IMR-90 (cell line): Measurements from ENCODE around the gene MTG1. TPM values are rescaled to one million over a fixed set of nuclear protein-coding genes. Genes with fewer than 3 reads are reported as not detected.

Source experiments
- ATAC-seq: fragments of 200-7000 bp; cut with Tn5 transposase; 2 replicates; pipeline ENCODE4 v1.9.1; 2020; ENCODE audit warnings: low read depth, mild to moderate bottlenecking, moderate library complexity
- BruUV-seq: library from RNA; stranded (reverse); fragments of 400-500 nt; replicated peaks from 2 replicates; lab custom pipeline; 2021; lab: Mats Ljungman, UMichigan
- CTCF ChIA-PET: fragments of 300-600 bp; formaldehyde crosslinking; extraction: SDS; loops from one replicate; lab custom pipeline; 2021; ENCODE audit warnings: antibody characterized with exemption; lab: Yijun Ruan, JAX
- POLR2A ChIA-PET: fragments of 300-600 bp; sonication (Branson Sonifier 250); formaldehyde crosslinking; loops from one replicate; lab custom pipeline; 2022; ENCODE audit warnings: antibody characterized with exemption; ENCODE audit not compliant: unreplicated experiment; lab: Charles Lee
- DNase-seq: peaks from one replicate; pipeline ENCODE4 v3.0.0; 2013
- H2AFZ ChIP-seq: replicated peaks from 2 replicates; pipeline ENCODE3; 2013; ENCODE audit warnings: low read length, mild to moderate bottlenecking; ENCODE audit not compliant: poor library complexity
- H2AK5ac ChIP-seq: 2 replicates; pipeline ENCODE4 v1.6.1; 2013; ENCODE audit warnings: low read depth, low read length, inconsistent platforms
- H2AK9ac ChIP-seq: replicated peaks from 2 replicates; pipeline ENCODE3; 2013; ENCODE audit warnings: mild to moderate bottlenecking, low read depth, low read length, moderate library complexity; ENCODE audit not compliant: poor library complexity
- H2BK120ac ChIP-seq: 2 replicates; pipeline ENCODE4 v1.6.1; 2013; ENCODE audit warnings: low read depth, low read length, inconsistent platforms
- H2BK15ac ChIP-seq: 3 replicates; pipeline ENCODE4 v1.6.1; 2013; ENCODE audit warnings: low read depth, low read length, inconsistent platforms
- H2BK20ac ChIP-seq: 2 replicates; pipeline ENCODE4 v1.6.1; 2013; ENCODE audit warnings: low read depth, mild to moderate bottlenecking, inconsistent platforms, low read length, moderate library complexity
- H2BK5ac ChIP-seq: 2 replicates; pipeline ENCODE4 v1.6.1; 2013; ENCODE audit warnings: mild to moderate bottlenecking, low read depth, low read length, inconsistent platforms; ENCODE audit not compliant: poor library complexity, severe bottlenecking
- H3K14ac ChIP-seq: replicated peaks from 2 replicates; pipeline ENCODE4 v1.6.1; 2013; ENCODE audit warnings: low read depth, low read length, inconsistent platforms
- H3K18ac ChIP-seq: 2 replicates; pipeline ENCODE4 v1.6.1; 2013; ENCODE audit warnings: low read depth, low read length, control low read depth
- H3K23ac ChIP-seq: 2 replicates; pipeline ENCODE4 v1.6.1; 2013; ENCODE audit warnings: low read depth, low read length, inconsistent platforms
- H3K27ac ChIP-seq: 2 replicates; pipeline ENCODE4 v1.5.1; 2013; ENCODE audit warnings: mild to moderate bottlenecking, control low read depth, low read length; ENCODE audit not compliant: insufficient read depth
- H3K27me3 ChIP-seq: 2 replicates; pipeline ENCODE4 v1.6.1; 2013; ENCODE audit warnings: low read length; ENCODE audit not compliant: control insufficient read depth, insufficient read depth
- H3K36me3 ChIP-seq: 2 replicates; pipeline ENCODE4 v1.6.1; 2013; ENCODE audit warnings: low read length, mixed read lengths; ENCODE audit not compliant: control insufficient read depth, insufficient read depth
- H3K4ac ChIP-seq: 2 replicates; pipeline ENCODE4 v1.6.1; 2013; ENCODE audit warnings: low read depth, low read length, inconsistent platforms
- H3K4me1 ChIP-seq: 2 replicates; pipeline ENCODE4 v1.6.1; 2013; ENCODE audit warnings: low read length, mixed read lengths; ENCODE audit not compliant: control insufficient read depth, insufficient read depth
- H3K4me2 ChIP-seq: 2 replicates; pipeline ENCODE4 v1.6.1; 2013; ENCODE audit warnings: low read depth, mild to moderate bottlenecking, control low read depth, low read length, moderate library complexity
- H3K4me3 ChIP-seq: 2 replicates; pipeline ENCODE4 v1.5.1; 2013; ENCODE audit warnings: low read depth, mild to moderate bottlenecking, control low read depth, low read length, moderate library complexity; ENCODE audit not compliant: insufficient read depth
- H3K56ac ChIP-seq: 2 replicates; pipeline ENCODE4 v1.6.1; 2013; ENCODE audit warnings: low read length, inconsistent platforms; ENCODE audit not compliant: insufficient read depth; ENCODE audit errors: extremely low read depth
- H3K79me1 ChIP-seq, 2 experiments: 2 replicates each; pipeline ENCODE4 v1.6.1; 2013; ENCODE audit warnings: low read length in 2 of 2, inconsistent platforms in 1 of 2, low read depth in 1 of 2
- H3K9ac ChIP-seq: 2 replicates; pipeline ENCODE4 v1.6.1; 2013; ENCODE audit warnings: low read depth, low read length, control low read depth
- H3K9me1 ChIP-seq: 2 replicates; pipeline ENCODE4 v1.6.1; 2013; ENCODE audit warnings: low read length, inconsistent platforms; ENCODE audit not compliant: insufficient read depth
- H3K9me3 ChIP-seq: 2 replicates; pipeline ENCODE4 v1.6.1; 2013; ENCODE audit warnings: low read length; ENCODE audit not compliant: control insufficient read depth, insufficient read depth
- H4K20me1 ChIP-seq: 2 replicates; pipeline ENCODE4 v1.6.1; 2013; ENCODE audit warnings: low read length, inconsistent platforms; ENCODE audit not compliant: insufficient read depth
- H4K5ac ChIP-seq: 2 replicates; pipeline ENCODE4 v1.6.1; 2013; ENCODE audit warnings: mild to moderate bottlenecking, low read depth, low read length, control low read depth
- H4K8ac ChIP-seq, 2 experiments: 2 replicates each; pipeline ENCODE4 v1.6.1; 2013; ENCODE audit warnings: low read depth in 2 of 2, low read length in 2 of 2, control low read depth in 1 of 2, inconsistent platforms in 1 of 2
- H4K91ac ChIP-seq: 2 replicates; pipeline ENCODE4 v1.6.1; 2013; ENCODE audit warnings: low read depth, low read length, inconsistent platforms; ENCODE audit not compliant: insufficient read depth
- BHLHE40 ChIP-seq: fragments of 150-350 bp; IDR thresholded peaks from 2 replicates; pipeline ENCODE4 v1.6.1; 2016; ENCODE audit warnings: mild to moderate bottlenecking, low read depth, low read length
- CEBPB ChIP-seq: IDR thresholded peaks from 2 replicates; pipeline ENCODE4 v1.6.1; 2012; ENCODE audit warnings: low read depth, low read length, improper control_type of control experiment
- CHD1 ChIP-seq: IDR thresholded peaks from 2 replicates; pipeline ENCODE4 v1.6.1; 2012; ENCODE audit warnings: low read depth, low read length, improper control_type of control experiment
- ELK1 ChIP-seq: fragments of 150-350 bp; IDR thresholded peaks from 2 replicates; pipeline ENCODE4 v1.6.1; 2016; ENCODE audit warnings: low read depth, mild to moderate bottlenecking, low read length, moderate library complexity, borderline replicate concordance
- FOS ChIP-seq: fragments of 150-350 bp; IDR thresholded peaks from 2 replicates; pipeline ENCODE4 v1.6.1; 2016; ENCODE audit warnings: low read depth, low read length
- MAFK ChIP-seq: IDR thresholded peaks from 2 replicates; pipeline ENCODE4 v1.6.1; 2012; ENCODE audit warnings: low read depth, low read length, improper control_type of control experiment
- MAZ ChIP-seq: IDR thresholded peaks from 2 replicates; pipeline ENCODE4 v1.6.1; 2012; ENCODE audit warnings: low read depth, mild to moderate bottlenecking, low read length, improper control_type of control experiment, moderate library complexity, borderline replicate concordance
- MXI1 ChIP-seq: IDR thresholded peaks from 2 replicates; pipeline ENCODE4 v1.6.1; 2012; ENCODE audit warnings: low read depth, mild to moderate bottlenecking, low read length, moderate library complexity, borderline replicate concordance
- NFE2L2 ChIP-seq: fragments of 150-350 bp; IDR thresholded peaks from 2 replicates; pipeline ENCODE4 v1.6.1; 2016; ENCODE audit warnings: low read depth, mild to moderate bottlenecking, low read length
- POLR2A ChIP-seq: IDR thresholded peaks from 2 replicates; pipeline ENCODE4 v1.6.1; 2012; ENCODE audit warnings: mild to moderate bottlenecking, low read depth, low read length
- RAD21 ChIP-seq: IDR thresholded peaks from 2 replicates; pipeline ENCODE4 v1.6.1; 2012; ENCODE audit warnings: low read length, improper control_type of control experiment
- RCOR1 ChIP-seq: IDR thresholded peaks from 2 replicates; pipeline ENCODE4 v1.6.1; 2012; ENCODE audit warnings: mild to moderate bottlenecking, low read length, improper control_type of control experiment; ENCODE audit not compliant: insufficient replicate concordance
- RFX5 ChIP-seq: IDR thresholded peaks from 2 replicates; pipeline ENCODE4 v1.8.0; 2012; ENCODE audit warnings: low read depth, mild to moderate bottlenecking, low read length, moderate library complexity
- SMC3 ChIP-seq: fragments of 150-350 bp; IDR thresholded peaks from 2 replicates; pipeline ENCODE4 v1.6.1; 2016; ENCODE audit warnings: low read depth, mild to moderate bottlenecking, antibody characterized with exemption, low read length, moderate library complexity
- WGBS, 2 experiments: methylation state at CpG; one replicate each; pipeline versions ENCODE4 v1.1.5 to v1.1.7; 2013; ENCODE audit warnings: missing lambda C conversion rate in 2 of 2; ENCODE audit not compliant: insufficient read length in 1 of 2; ENCODE audit errors: extremely low coverage in 2 of 2; 5-methylcytosine and 5-hydroxymethylcytosine counted together
- dilution Hi-C: fragments of 300-500 bp; cut with HindIII; formaldehyde crosslinking; loops from one replicate; pipeline ENCODE4 v1.14.3; 2018; ENCODE audit warnings: low sequenced_read_pairs; ENCODE audit not compliant: unreplicated experiment
- in situ Hi-C: fragments of 300-500 bp; cut with MboI; formaldehyde crosslinking; loops from 3 replicates; pipeline ENCODE4 v1.14.3; 2019; ENCODE audit warnings: low sequenced_read_pairs, inconsistent platforms, mixed read lengths
- intact Hi-C: fragments of 100-400 bp; cut with micrococcal nuclease; formaldehyde crosslinking; loops from 2 replicates; pipeline ENCODE4 v1.10.0; 2022
- polyA plus RNA-seq, 3 experiments: library from polyadenylated mRNA; depleted of rRNA; stranded (reverse); fragments of >200 nt; gene quantifications; 2 replicates each; pipeline ENCODE4 v1.2.3, GENCODE V29; 2012; ENCODE audit warnings: low replicate concordance in 1 of 3
- total RNA-seq: library from RNA; depleted of rRNA; stranded (reverse); fragments of >200 nt; gene quantifications from 2 replicates; pipeline ENCODE4 v1.2.3, GENCODE V29; 2012
- TF ChIP-seq, protein P1 (sequence below): fragments of 150-350 bp; IDR thresholded peaks from 2 replicates; pipeline ENCODE4 v1.6.1; 2017; ENCODE audit warnings: mild to moderate bottlenecking, antibody characterized with exemption, low read length, low read depth
- TF ChIP-seq, protein P2 (sequence below): conservative IDR thresholded peaks from 2 replicates; pipeline ENCODE4 v1.5.1; 2012; ENCODE audit warnings: mild to moderate bottlenecking, low read depth, low read length, improper control_type of control experiment

MTG1 gene
- total and polyA plus RNA-seq, 2 of the 4 experiments (the other 2 are of a cell fraction): 38.5 to 64.8 TPM

DNA sequence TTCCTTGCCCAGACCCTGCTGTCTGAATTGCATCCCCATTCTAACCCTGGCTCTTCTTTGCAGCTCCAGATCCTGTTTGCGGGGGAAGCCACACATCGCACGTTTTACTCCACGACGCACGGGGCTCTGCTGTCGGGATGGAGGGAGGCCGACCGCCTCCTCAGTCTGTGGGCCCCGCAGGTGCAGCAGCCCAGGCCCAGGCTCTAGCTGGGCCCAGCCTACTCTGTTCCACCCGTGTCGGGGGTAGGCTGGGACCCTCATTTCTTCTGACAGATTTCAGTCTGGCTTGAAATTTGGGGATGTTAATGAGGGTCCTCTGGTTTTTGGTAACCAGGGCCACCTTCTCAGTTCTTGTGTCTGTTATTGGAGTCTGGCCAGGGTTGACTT, 2.7 kb upstream of the MTG1 start:
- no peak overlapping the region for H3K56ac ChIP-seq
- no peak overlapping the region for H3K4ac ChIP-seq
- H4K20me1 ChIP-seq: no peaks in the 10 kb centered on the region
- no peak overlapping the region for H3K4me3 ChIP-seq
- H2BK20ac ChIP-seq: no peak overlapping the region
- no TSS peak for BruUV-seq
- ChIA-PET CTCF (no interaction called here), POLR2A (no interaction called here)
- TF ChIP-seq MXI1 (no peak), NFE2L2 (no peak), FOS (no peak), SMC3 (no peak), RCOR1 (no peak), CHD1 (no peak), RAD21 (no peak), BHLHE40 (no peak), POLR2A (no peak), ELK1 (no peak), RFX5 (no peak), CEBPB (no peak), MAFK (no peak), MAZ (no peak)
- TF ChIP-seq, protein P1, sequence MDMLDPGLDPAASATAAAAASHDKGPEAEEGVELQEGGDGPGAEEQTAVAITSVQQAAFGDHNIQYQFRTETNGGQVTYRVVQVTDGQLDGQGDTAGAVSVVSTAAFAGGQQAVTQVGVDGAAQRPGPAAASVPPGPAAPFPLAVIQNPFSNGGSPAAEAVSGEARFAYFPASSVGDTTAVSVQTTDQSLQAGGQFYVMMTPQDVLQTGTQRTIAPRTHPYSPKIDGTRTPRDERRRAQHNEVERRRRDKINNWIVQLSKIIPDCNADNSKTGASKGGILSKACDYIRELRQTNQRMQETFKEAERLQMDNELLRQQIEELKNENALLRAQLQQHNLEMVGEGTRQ: no peak
- TF ChIP-seq, protein P2, sequence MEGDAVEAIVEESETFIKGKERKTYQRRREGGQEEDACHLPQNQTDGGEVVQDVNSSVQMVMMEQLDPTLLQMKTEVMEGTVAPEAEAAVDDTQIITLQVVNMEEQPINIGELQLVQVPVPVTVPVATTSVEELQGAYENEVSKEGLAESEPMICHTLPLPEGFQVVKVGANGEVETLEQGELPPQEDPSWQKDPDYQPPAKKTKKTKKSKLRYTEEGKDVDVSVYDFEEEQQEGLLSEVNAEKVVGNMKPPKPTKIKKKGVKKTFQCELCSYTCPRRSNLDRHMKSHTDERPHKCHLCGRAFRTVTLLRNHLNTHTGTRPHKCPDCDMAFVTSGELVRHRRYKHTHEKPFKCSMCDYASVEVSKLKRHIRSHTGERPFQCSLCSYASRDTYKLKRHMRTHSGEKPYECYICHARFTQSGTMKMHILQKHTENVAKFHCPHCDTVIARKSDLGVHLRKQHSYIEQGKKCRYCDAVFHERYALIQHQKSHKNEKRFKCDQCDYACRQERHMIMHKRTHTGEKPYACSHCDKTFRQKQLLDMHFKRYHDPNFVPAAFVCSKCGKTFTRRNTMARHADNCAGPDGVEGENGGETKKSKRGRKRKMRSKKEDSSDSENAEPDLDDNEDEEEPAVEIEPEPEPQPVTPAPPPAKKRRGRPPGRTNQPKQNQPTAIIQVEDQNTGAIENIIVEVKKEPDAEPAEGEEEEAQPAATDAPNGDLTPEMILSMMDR: no peak
- in situ Hi-C loops (no loop called here), dilution Hi-C loops (no loop called here), intact Hi-C loops (no loop called here)
- peaks cover 8% of the 10 kb centered on the region; the same call in 1 of the 2 replicates for H3K9me1 ChIP-seq
- no peak for DNase-seq
- H3K14ac ChIP-seq: no peak overlapping the region
- no peak overlapping the region for H3K27ac ChIP-seq
- peaks cover 19% of the 10 kb centered on the region in 2 experiments for H3K79me1 ChIP-seq
- no peak for ATAC-seq
- H4K5ac ChIP-seq: no peak overlapping the region
- no peak overlapping the region for H4K91ac ChIP-seq
- H3K27me3 ChIP-seq: no peaks in the 10 kb centered on the region
- H2BK15ac ChIP-seq: no peak overlapping the region
- H3K23ac ChIP-seq: no peak overlapping the region
- H3K4me1 ChIP-seq: peaks cover 4% of the 10 kb centered on the region; the same call in 1 of the 2 replicates
- H3K4me2 ChIP-seq: no peak overlapping the region
- no peak overlapping the region for H2BK5ac ChIP-seq
- H3K36me3 ChIP-seq: peaks cover 14% of the 10 kb centered on the region
- H2AFZ ChIP-seq: no peak overlapping the region
- no peak overlapping the region for H2BK120ac ChIP-seq
- WGBS, 2 experiments: 100% methylated on average over 3 of the region's 12 CpGs; no CpG with 5 or more reads in 1 of the 2 experiments
- no peak overlapping the region for H2AK9ac ChIP-seq
- no peak overlapping the region for H2AK5ac ChIP-seq
- H3K18ac ChIP-seq: no peak overlapping the region
- no peak overlapping the region for H4K8ac ChIP-seq
- no peaks in the 10 kb centered on the region for H3K9me3 ChIP-seq
- no peak overlapping the region for H3K9ac ChIP-seq
